HepG2 (cell line): ENCODE measurements around the gene ATP7B. TPM values are rescaled to one million over a fixed set of nuclear protein-coding genes. Genes with fewer than 3 reads are reported as not detected.
A peak's percentile ranks its signal among the peaks of the same experiment; 100 is the strongest.

ENCODE experiments used
- CHCHD3 ChIP-seq: sonication (generic); formaldehyde crosslinking; IDR thresholded peaks from 2 replicates; pipeline ENCODE4 v1.8.0; 2022; ENCODE audit warnings: mild to moderate bottlenecking, missing genetic modification reagents, moderate library complexity
- HCFC1 ChIP-seq: fragments of 150-350 bp; IDR thresholded peaks from 2 replicates; pipeline ENCODE4 v1.6.1; 2014; ENCODE audit warnings: low read depth, low read length
- HNRNPUL1 ChIP-seq: fragments of 200-400 bp; formaldehyde crosslinking; IDR thresholded peaks from 2 replicates; pipeline ENCODE4 v1.6.1; 2017; ENCODE audit warnings: low read depth, mild to moderate bottlenecking, low read length, moderate library complexity
- POGZ ChIP-seq: sonication (generic); formaldehyde crosslinking; IDR thresholded peaks from 2 replicates; pipeline ENCODE4 v1.4.0; 2020; ENCODE audit warnings: mild to moderate bottlenecking, missing genetic modification reagents
- REXO4 ChIP-seq: sonication (generic); formaldehyde crosslinking; IDR thresholded peaks from 2 replicates; pipeline ENCODE4 v1.8.0; 2022; ENCODE audit warnings: missing genetic modification reagents, mild to moderate bottlenecking, borderline replicate concordance
- SETDB1 ChIP-seq: sonication (generic); formaldehyde crosslinking; IDR thresholded peaks from 2 replicates; pipeline ENCODE4 v1.5.1; 2020; ENCODE audit warnings: missing genetic modification reagents, mild to moderate bottlenecking, borderline replicate concordance
- ZBTB38 ChIP-seq: sonication (generic); formaldehyde crosslinking; IDR thresholded peaks from 2 replicates; pipeline ENCODE4 v1.5.1; 2020; ENCODE audit warnings: mild to moderate bottlenecking, missing genetic modification reagents
- ZNF264 ChIP-seq: sonication (generic); formaldehyde crosslinking; IDR thresholded peaks from 2 replicates; pipeline ENCODE4 v1.4.0; 2020; ENCODE audit warnings: missing genetic modification reagents
- ZNF337 ChIP-seq: sonication (generic); formaldehyde crosslinking; IDR thresholded peaks from 2 replicates; pipeline ENCODE4 v1.5.1; 2020; ENCODE audit warnings: missing genetic modification reagents, low read depth, mild to moderate bottlenecking, borderline replicate concordance
- ZNF431 ChIP-seq: sonication (generic); formaldehyde crosslinking; IDR thresholded peaks from 2 replicates; pipeline ENCODE4 v1.9.0; 2022; ENCODE audit warnings: missing genetic modification reagents, low read depth, mild to moderate bottlenecking, borderline replicate concordance
- ZNF547 ChIP-seq: sonication (generic); formaldehyde crosslinking; IDR thresholded peaks from 2 replicates; pipeline ENCODE4 v1.5.1; 2020; ENCODE audit warnings: mild to moderate bottlenecking, missing genetic modification reagents
- ZNF614 ChIP-seq: IDR thresholded peaks from 2 replicates; pipeline ENCODE4 v1.6.1; 2018; ENCODE audit warnings: missing biosample characterization, missing genetic modification reagents, inconsistent platforms, borderline replicate concordance
- ZNF674 ChIP-seq: sonication (generic); formaldehyde crosslinking; IDR thresholded peaks from 2 replicates; pipeline ENCODE4 v1.5.0; 2020; ENCODE audit warnings: low read depth, mild to moderate bottlenecking, missing genetic modification reagents
- ZNF703 ChIP-seq: sonication (generic); formaldehyde crosslinking; IDR thresholded peaks from 2 replicates; pipeline ENCODE4 v1.5.1; 2020; ENCODE audit warnings: missing genetic modification reagents, mild to moderate bottlenecking, moderate library complexity, borderline replicate concordance
- polyA plus RNA-seq, 8 experiments: library from polyadenylated mRNA; depleted of rRNA in 3 of 8; stranded (reverse) in 7 of 8; unstranded in 1 of 8; fragments of >200 nt; fragmentation: Illumina TruSeq in 4 of 8; extraction: Trizol in 4 of 8; gene quantifications; 2 replicates each; pipeline versions ENCODE4 v1.2.1 to v1.2.3, GENCODE V29; 2011 to 2016; ENCODE audit warnings: low read depth in 4 of 8, missing spikeins in 1 of 8, mixed read lengths in 1 of 8; ENCODE audit not compliant: insufficient read depth in 1 of 8
- total RNA-seq, 5 experiments: library from RNA; depleted of rRNA; stranded (reverse); fragments of >200 nt; fragmentation: Illumina TruSeq; extraction: Trizol; gene quantifications; 2 replicates each; pipeline ENCODE4 v1.2.3, GENCODE V29; 2016; ENCODE audit warnings: low read depth in 1 of 5
- TF ChIP-seq, protein P1 (sequence below): sonication (generic); formaldehyde crosslinking; IDR thresholded peaks from 2 replicates; pipeline ENCODE4 v1.4.0; 2020; ENCODE audit warnings: mild to moderate bottlenecking, missing genetic modification reagents
- TF ChIP-seq, protein P2 (sequence below): sonication (generic); formaldehyde crosslinking; IDR thresholded peaks from 2 replicates; pipeline ENCODE4 v1.4.0; 2020; ENCODE audit warnings: missing genetic modification reagents, borderline replicate concordance

Gene ATP7B
- total and polyA plus RNA-seq, 2 of the 13 experiments (the other 11 are each of a cell fraction or from before 2014, with no cell fraction given): 31.8 to 57.4 TPM

DNA sequence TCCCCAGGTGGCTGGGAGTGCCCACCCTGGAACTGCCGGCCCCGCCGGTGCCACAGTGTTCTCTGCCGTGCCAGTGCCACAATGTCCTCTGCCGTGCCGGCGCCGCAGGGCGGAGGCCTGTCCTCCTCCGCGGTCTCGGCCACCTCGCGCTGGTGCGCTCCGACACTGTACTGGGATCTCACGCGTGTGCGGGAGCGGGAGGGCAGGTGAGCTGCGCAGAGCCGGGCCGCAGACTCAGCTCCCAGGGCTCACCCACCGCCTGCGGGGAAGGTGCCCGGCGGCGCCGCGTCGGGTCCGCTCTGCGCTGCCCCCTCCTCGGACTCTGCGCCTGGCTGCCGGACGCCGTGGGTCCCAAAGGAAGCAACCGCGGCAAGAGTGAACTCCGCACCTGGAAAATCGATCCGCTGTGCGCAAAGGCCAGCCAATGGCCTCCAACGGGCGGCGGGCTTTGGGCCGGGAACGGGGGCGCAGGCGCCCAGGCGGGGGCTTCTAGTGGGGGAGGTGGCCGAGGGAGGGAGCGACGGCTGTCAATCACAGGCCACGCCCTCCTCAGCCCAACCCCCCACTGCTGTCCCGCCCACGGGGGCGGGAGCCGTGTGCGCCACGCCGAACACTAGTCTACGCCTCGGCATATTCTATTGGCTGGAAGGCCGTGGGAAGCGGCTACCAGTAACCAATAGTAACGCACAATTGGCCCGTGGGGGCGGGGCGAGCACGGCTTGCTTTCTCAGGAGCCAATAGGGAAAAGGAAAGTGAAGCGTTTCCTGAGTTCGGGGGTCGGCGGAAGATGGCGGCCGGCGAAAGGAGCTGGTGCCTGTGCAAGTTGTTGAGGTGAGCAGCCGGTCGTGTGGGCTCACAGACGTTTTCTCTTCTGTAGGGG lies 622 bp upstream of the ATP7B start, which contains the start of gene ALG11 (continued):
- peak; percentile 92; the same call in 1 of the 2 replicates for TF ChIP-seq CHCHD3 (CRISPR knock-in tag)
- no peak for TF ChIP-seq HNRNPUL1
- no peak; the same call in 1 of the 2 replicates for TF ChIP-seq ZNF337 (CRISPR knock-in tag)
- TF ChIP-seq, protein P1, sequence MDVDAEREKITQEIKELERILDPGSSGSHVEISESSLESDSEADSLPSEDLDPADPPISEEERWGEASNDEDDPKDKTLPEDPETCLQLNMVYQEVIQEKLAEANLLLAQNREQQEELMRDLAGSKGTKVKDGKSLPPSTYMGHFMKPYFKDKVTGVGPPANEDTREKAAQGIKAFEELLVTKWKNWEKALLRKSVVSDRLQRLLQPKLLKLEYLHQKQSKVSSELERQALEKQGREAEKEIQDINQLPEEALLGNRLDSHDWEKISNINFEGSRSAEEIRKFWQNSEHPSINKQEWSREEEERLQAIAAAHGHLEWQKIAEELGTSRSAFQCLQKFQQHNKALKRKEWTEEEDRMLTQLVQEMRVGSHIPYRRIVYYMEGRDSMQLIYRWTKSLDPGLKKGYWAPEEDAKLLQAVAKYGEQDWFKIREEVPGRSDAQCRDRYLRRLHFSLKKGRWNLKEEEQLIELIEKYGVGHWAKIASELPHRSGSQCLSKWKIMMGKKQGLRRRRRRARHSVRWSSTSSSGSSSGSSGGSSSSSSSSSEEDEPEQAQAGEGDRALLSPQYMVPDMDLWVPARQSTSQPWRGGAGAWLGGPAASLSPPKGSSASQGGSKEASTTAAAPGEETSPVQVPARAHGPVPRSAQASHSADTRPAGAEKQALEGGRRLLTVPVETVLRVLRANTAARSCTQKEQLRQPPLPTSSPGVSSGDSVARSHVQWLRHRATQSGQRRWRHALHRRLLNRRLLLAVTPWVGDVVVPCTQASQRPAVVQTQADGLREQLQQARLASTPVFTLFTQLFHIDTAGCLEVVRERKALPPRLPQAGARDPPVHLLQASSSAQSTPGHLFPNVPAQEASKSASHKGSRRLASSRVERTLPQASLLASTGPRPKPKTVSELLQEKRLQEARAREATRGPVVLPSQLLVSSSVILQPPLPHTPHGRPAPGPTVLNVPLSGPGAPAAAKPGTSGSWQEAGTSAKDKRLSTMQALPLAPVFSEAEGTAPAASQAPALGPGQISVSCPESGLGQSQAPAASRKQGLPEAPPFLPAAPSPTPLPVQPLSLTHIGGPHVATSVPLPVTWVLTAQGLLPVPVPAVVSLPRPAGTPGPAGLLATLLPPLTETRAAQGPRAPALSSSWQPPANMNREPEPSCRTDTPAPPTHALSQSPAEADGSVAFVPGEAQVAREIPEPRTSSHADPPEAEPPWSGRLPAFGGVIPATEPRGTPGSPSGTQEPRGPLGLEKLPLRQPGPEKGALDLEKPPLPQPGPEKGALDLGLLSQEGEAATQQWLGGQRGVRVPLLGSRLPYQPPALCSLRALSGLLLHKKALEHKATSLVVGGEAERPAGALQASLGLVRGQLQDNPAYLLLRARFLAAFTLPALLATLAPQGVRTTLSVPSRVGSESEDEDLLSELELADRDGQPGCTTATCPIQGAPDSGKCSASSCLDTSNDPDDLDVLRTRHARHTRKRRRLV: no peak
- TF ChIP-seq ZNF614: peak; percentile 74; the same call in 1 of the 2 replicates
- TF ChIP-seq SETDB1 (CRISPR knock-in tag): no peak
- TF ChIP-seq ZBTB38 (CRISPR knock-in tag): peak; percentile 79
- TF ChIP-seq ZNF703 (CRISPR knock-in tag): peak; percentile 86; the same call in 1 of the 2 replicates
- TF ChIP-seq, protein P2, sequence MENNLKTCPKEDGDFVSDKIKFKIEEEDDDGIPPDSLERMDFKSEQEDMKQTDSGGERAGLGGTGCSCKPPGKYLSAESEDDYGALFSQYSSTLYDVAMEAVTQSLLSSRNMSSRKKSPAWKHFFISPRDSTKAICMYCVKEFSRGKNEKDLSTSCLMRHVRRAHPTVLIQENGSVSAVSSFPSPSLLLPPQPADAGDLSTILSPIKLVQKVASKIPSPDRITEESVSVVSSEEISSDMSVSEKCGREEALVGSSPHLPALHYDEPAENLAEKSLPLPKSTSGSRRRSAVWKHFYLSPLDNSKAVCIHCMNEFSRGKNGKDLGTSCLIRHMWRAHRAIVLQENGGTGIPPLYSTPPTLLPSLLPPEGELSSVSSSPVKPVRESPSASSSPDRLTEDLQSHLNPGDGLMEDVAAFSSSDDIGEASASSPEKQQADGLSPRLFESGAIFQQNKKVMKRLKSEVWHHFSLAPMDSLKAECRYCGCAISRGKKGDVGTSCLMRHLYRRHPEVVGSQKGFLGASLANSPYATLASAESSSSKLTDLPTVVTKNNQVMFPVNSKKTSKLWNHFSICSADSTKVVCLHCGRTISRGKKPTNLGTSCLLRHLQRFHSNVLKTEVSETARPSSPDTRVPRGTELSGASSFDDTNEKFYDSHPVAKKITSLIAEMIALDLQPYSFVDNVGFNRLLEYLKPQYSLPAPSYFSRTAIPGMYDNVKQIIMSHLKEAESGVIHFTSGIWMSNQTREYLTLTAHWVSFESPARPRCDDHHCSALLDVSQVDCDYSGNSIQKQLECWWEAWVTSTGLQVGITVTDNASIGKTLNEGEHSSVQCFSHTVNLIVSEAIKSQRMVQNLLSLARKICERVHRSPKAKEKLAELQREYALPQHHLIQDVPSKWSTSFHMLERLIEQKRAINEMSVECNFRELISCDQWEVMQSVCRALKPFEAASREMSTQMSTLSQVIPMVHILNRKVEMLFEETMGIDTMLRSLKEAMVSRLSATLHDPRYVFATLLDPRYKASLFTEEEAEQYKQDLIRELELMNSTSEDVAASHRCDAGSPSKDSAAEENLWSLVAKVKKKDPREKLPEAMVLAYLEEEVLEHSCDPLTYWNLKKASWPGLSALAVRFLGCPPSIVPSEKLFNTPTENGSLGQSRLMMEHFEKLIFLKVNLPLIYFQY: peak; percentile 82
- peak; percentile 84; the same call in 1 of the 2 replicates for TF ChIP-seq ZNF431 (CRISPR knock-in tag)
- 0 out of 2 replicates have a peak, but pooled peaks have one; percentile 69 for TF ChIP-seq ZNF674 (CRISPR knock-in tag)
- TF ChIP-seq ZNF547 (CRISPR knock-in tag): peak; percentile 91
- peak; percentile 91 for TF ChIP-seq POGZ (CRISPR knock-in tag)
- no peak for TF ChIP-seq HCFC1
- TF ChIP-seq ZNF264 (CRISPR knock-in tag): no peak; the same call in 1 of the 2 replicates
- TF ChIP-seq REXO4 (CRISPR knock-in tag): 0 out of 2 replicates have a peak, but pooled peaks have one; percentile 50
